PFSK-1 (cell line): ENCODE data around the gene SLC44A1.

Experiments used
- FOXP2 ChIP-seq: optimal IDR thresholded peaks from 2 replicates; pipeline ENCODE3; 2011; ENCODE audit warnings: borderline replicate concordance, control low read depth, inconsistent platforms; ENCODE audit not compliant: insufficient read depth; ENCODE audit errors: extremely low read length, extremely low read depth
- POLR2AphosphoS5 ChIP-seq: IDR thresholded peaks from 2 replicates; pipeline ENCODE4 v1.6.1; 2012; ENCODE audit warnings: low read depth, mild to moderate bottlenecking, control low read depth, low read length, moderate library complexity
- REST ChIP-seq, 2 experiments: IDR thresholded peaks; 2 replicates each; pipeline versions ENCODE4 v1.6.1 to v1.8.0; 2011 to 2012; ENCODE audit warnings: low read depth in 2 of 2, low read length in 2 of 2, control low read depth in 1 of 2, inconsistent platforms in 1 of 2, mild to moderate bottlenecking in 1 of 2, moderate library complexity in 1 of 2; ENCODE audit not compliant: insufficient read depth in 1 of 2
- SIN3A ChIP-seq: IDR thresholded peaks from 2 replicates; pipeline ENCODE4 v1.6.1; 2012; ENCODE audit warnings: mild to moderate bottlenecking, low read length, moderate library complexity, borderline replicate concordance; ENCODE audit not compliant: insufficient read depth
- TAF1 ChIP-seq: IDR thresholded peaks from 2 replicates; pipeline ENCODE4 v1.6.1; 2012; ENCODE audit warnings: low read length, control low read depth, borderline replicate concordance; ENCODE audit not compliant: insufficient read depth

Gene SLC44A1

GRCh38 chr9:105205787-105206495, 38.5 kb upstream of the SLC44A1 start:
- no peak for TF ChIP-seq FOXP2
- TF ChIP-seq TAF1 = no peak
- TF ChIP-seq REST (IDR thresholded peaks at IDR 0.05; ENCODE audit: insufficient read depth in 1 of 2, low read depth in 2 of 2, low read length in 2 of 2) = no peak
- TF ChIP-seq SIN3A = no peak
- no peak for TF ChIP-seq POLR2AphosphoS5

DNA sequence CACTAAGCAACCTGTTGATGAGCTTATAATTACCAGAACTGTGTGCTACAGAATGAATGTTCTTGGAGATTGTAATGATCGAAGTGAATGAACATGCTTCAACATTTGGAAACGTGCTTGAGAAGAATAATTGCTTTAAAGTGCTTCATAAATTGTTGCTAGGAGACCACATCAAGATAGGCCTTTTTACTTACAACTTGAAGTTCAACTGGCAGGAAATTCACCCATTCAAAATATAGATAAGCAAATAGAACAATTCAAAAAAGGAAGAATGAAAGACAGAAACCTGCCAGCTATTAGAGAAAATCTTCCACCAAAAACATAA, 38.0 kb upstream of the SLC44A1 start:
- TF ChIP-seq FOXP2 (no peak), TAF1 (no peak), SIN3A (no peak), REST (IDR thresholded peaks at IDR 0.05; ENCODE audit: insufficient read depth in 1 of 2, low read depth in 2 of 2, low read length in 2 of 2) (no peak), POLR2AphosphoS5 (no peak)

DNA sequence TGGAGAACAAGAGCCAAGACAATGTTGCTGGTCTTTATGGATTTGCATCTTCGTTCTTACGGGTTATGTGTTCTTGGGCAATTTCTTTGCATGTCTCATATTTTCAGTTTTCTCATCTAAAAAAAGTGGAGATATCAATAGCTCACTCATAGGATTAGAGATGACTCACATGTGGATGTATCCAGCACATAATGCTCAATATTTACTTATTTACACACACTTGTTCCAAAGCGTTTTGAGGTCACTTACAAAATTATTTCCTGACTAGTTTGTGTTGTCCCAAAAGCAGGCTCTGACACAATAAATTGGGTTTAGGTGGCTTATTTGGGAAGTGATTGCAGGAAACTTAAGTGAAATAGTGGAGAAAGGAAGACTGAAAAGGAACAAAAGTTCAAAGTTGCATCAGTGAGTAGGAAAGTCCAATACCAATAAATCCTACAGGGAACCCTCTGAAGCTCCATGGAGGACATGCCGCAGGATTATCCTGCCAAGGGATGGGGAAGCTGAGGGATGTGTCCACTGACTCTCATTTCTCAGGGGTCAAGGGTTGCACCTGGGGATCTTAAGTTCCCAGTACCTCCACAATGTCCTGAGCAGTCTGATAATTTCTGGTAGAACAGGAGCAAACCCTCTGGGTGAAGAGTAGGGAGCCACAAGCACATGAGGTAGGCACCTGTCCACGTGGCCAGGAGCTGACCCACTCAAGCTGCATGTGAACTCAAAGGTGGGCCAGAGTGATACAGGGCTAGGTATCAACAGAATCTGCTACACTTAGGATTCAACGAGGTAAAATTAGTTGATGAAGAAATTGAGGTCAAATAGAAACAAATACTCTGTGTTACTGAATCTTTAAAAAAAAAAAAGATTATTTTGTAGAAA, 37.4 kb upstream of the SLC44A1 start:
- TF ChIP-seq POLR2AphosphoS5 = no peak
- no peak for TF ChIP-seq FOXP2
- TF ChIP-seq TAF1 = no peak
- no peak for TF ChIP-seq REST (IDR thresholded peaks at IDR 0.05; ENCODE audit: insufficient read depth in 1 of 2, low read depth in 2 of 2, low read length in 2 of 2)
- no peak for TF ChIP-seq SIN3A

DNA sequence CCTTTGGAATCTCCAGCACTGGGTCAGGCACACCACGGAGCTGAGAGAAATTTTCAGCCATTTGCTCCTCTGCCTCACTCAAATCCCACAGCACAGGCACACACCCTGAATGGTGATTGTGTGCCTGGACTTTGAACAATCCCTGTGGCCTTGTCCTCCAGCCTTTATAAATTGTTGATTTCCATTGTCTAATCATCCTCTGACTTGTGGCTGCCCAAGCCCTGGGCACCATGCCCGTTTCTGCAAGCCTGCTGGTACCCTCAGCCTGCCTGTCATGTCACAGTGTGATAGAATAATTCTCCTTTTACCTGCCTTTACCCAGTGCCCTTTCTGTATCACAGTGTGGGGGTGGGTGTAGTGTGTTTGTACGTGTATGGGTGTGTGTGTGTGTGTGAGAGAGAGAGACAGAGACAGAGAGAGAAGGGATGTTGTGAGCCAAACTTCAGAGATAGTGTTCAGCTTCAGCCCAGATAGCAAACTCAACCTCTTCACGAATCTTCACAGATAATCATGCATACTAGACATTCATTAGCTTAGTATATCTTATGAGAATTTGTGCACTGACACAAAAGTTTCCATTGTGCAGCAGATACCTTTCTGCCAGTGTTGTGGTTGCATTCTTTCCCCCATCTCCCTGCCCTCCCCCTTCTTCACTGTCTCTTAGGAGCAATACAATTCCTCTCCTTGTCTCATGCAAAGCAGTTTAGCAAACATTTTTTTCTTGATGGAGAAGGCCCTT, 27.8 kb upstream of the SLC44A1 start:
- TF ChIP-seq FOXP2 (no peak), TAF1 (no peak), REST (IDR thresholded peaks at IDR 0.05; ENCODE audit: insufficient read depth in 1 of 2, low read depth in 2 of 2, low read length in 2 of 2) (no peak)
